NB4 (cell line): ENCODE measurements around the gene PTK6.

ENCODE experiments used
- MYC ChIP-seq: IDR thresholded peaks from 2 replicates; pipeline ENCODE4 v1.6.1; 2011; ENCODE audit warnings: low read depth, low read length
- POLR2A ChIP-seq: IDR thresholded peaks from 2 replicates; pipeline ENCODE4 v1.6.1; 2011; ENCODE audit warnings: mild to moderate bottlenecking; ENCODE audit not compliant: insufficient read length; ENCODE audit errors: extremely low read depth
- TF ChIP-seq, protein P1 (sequence below): IDR thresholded peaks from one replicate; pipeline ENCODE4 v1.5.1; 2012; ENCODE audit warnings: low read depth, low read length
- TF ChIP-seq, protein P2 (sequence below): IDR thresholded peaks from 2 replicates; pipeline ENCODE4 v1.6.1; 2011; ENCODE audit warnings: low read depth, low read length

DNA sequence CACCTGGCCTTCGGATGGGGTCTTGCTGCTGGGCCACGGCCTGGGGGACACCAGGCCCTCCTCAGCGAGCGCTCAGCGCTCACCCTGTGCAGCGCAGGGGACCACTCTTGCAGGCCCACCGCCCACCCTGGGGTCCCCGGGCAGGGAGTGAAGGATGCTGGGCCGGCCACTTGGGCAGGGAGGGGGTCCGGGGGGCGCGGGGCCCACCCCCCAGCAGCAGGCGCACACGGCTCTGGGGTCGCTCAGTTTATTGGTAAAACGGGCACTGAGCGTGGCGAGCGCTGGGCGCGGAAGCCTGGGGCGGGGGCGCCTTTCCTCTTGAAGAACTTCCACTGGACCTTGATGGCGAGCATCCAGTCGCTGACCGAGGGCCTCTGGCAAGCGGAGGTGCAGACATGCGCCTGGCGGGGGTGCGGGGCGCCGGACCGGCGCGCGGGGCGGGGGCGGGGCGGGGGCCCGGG, 49.4 kb downstream of the PTK6 start:
- TF ChIP-seq POLR2A = no peak
- TF ChIP-seq, protein P1, sequence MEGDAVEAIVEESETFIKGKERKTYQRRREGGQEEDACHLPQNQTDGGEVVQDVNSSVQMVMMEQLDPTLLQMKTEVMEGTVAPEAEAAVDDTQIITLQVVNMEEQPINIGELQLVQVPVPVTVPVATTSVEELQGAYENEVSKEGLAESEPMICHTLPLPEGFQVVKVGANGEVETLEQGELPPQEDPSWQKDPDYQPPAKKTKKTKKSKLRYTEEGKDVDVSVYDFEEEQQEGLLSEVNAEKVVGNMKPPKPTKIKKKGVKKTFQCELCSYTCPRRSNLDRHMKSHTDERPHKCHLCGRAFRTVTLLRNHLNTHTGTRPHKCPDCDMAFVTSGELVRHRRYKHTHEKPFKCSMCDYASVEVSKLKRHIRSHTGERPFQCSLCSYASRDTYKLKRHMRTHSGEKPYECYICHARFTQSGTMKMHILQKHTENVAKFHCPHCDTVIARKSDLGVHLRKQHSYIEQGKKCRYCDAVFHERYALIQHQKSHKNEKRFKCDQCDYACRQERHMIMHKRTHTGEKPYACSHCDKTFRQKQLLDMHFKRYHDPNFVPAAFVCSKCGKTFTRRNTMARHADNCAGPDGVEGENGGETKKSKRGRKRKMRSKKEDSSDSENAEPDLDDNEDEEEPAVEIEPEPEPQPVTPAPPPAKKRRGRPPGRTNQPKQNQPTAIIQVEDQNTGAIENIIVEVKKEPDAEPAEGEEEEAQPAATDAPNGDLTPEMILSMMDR = no peak
- TF ChIP-seq, protein P2, sequence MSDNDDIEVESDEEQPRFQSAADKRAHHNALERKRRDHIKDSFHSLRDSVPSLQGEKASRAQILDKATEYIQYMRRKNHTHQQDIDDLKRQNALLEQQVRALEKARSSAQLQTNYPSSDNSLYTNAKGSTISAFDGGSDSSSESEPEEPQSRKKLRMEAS = no peak
- TF ChIP-seq MYC = no peak
